ENCODE measurements around the gene ELK4.

ELK4 gene

DNA sequence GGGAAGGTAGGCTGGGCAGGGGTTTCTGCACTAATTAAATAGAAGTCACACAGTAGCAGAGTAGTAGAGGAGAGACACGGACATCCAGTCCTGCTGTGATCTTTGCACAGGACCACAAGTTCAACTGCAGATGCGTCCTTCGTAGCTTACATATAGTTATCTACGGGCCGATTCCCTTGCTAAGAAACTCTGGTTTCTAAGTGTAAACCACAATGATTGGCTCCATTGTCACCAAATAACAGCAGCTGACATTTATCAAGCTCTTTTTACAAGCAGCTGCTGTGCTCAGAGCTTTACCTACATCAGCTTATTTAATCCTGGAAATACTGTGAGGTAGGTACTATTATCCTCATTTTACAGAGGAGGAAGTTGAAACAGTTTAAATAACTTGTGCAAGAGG lies 45.4 kb upstream of the ELK4 start:
- Histone ChIP-seq H3K36me3 (no peaks in the 10 kb centered on the region), H3K4me3 (ENCODE audit: low read depth in 1 of 2, low read length in 1 of 2) (no peak overlapping the region), H3K4me1 (ENCODE audit: control insufficient read depth in 1 of 2, insufficient read depth in 1 of 2, low read depth in 1 of 2, low read length in 1 of 2) (peaks cover 8 to 9% of the 10 kb centered on the region in 2 experiments), H3K27ac (no peak overlapping the region), H3K27me3 (peaks cover 69% of the 10 kb centered on the region), H3K9me3 (no peaks in the 10 kb centered on the region)
- TF ChIP-seq, protein P1, sequence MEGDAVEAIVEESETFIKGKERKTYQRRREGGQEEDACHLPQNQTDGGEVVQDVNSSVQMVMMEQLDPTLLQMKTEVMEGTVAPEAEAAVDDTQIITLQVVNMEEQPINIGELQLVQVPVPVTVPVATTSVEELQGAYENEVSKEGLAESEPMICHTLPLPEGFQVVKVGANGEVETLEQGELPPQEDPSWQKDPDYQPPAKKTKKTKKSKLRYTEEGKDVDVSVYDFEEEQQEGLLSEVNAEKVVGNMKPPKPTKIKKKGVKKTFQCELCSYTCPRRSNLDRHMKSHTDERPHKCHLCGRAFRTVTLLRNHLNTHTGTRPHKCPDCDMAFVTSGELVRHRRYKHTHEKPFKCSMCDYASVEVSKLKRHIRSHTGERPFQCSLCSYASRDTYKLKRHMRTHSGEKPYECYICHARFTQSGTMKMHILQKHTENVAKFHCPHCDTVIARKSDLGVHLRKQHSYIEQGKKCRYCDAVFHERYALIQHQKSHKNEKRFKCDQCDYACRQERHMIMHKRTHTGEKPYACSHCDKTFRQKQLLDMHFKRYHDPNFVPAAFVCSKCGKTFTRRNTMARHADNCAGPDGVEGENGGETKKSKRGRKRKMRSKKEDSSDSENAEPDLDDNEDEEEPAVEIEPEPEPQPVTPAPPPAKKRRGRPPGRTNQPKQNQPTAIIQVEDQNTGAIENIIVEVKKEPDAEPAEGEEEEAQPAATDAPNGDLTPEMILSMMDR (IDR thresholded peaks at IDR 0.05) = no peak

DNA sequence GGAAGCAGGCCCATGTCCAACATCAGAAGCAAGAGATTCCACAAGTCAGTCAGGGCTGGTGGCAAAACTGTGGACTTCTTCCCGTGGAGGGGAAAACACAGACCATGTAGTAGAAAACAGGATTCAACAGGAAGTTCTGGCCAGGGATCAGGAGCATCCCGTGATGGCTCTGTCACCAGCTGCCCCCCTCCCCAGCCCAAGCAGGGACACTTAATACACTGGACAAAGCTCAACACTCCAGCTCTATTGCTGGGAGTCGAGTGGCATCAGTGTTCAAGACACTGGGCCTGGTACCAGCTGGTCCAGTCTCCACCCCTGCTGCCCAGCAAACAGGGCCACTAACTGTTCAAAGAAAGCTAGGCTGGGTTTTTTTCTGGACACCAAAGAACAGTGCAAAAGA lies 44.8 kb upstream of the ELK4 start:
- Histone ChIP-seq H3K9me3 (no peaks in the 10 kb centered on the region), H3K36me3 (no peaks in the 10 kb centered on the region), H3K27ac (no peak overlapping the region), H3K27me3 (peaks cover 67% of the 10 kb centered on the region), H3K4me3 (ENCODE audit: low read depth in 1 of 2, low read length in 1 of 2) (no peak overlapping the region), H3K4me1 (ENCODE audit: control insufficient read depth in 1 of 2, insufficient read depth in 1 of 2, low read depth in 1 of 2, low read length in 1 of 2) (peaks cover 8 to 9% of the 10 kb centered on the region in 2 experiments)
- TF ChIP-seq, protein P1 (IDR thresholded peaks at IDR 0.05) = no peak

DNA sequence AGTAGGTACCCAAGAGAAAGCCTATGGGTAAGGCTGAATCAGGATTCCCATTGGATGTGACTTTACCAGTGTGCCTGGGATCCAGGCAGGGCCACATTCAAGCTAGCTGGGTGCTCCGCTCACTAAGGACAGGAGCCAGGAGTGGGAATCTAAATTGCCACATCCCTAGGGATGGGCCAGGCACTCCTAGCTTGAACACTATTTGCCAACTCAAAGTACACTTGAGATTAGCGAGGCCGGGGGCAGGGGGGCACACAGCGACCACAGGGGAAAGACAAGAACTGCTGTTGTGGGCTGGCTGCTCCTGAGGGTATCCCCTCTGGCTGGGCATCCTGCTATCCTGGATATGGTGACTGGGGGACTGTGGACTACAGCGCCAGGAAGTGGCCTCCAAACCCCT lies 44.2 kb upstream of the ELK4 start:
- Histone ChIP-seq H3K4me1 (ENCODE audit: control insufficient read depth in 1 of 2, insufficient read depth in 1 of 2, low read depth in 1 of 2, low read length in 1 of 2) (peaks cover 8 to 9% of the 10 kb centered on the region in 2 experiments), H3K27ac (no peak overlapping the region), H3K4me3 (ENCODE audit: low read depth in 1 of 2, low read length in 1 of 2) (no peak overlapping the region), H3K36me3 (no peaks in the 10 kb centered on the region), H3K27me3 (peaks cover 61% of the 10 kb centered on the region), H3K9me3 (no peaks in the 10 kb centered on the region)
- TF ChIP-seq, protein P1 (IDR thresholded peaks at IDR 0.05) = no peak

DNA sequence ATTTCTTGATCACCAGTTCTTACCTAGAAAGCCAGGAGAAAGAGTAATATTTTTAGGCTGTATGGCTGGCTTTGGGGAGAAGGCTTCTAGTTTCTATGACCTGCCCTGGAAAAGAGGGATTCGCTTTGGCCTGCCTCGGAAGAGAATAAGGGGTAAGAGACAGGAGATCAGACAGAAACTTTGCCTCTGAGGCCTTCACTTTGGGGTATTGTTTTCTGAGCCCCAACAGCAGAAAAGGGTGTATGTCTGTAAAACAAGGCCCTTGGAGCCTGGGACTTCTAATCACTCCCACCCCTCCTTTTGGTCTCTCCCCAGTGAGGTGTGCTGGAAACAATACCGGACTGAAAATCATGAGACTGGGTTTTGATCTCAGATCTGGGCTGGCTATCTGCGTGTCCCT lies 43.4 kb upstream of the ELK4 start:
- TF ChIP-seq, protein P1 (IDR thresholded peaks at IDR 0.05) = no peak
- Histone ChIP-seq H3K9me3 (no peaks in the 10 kb centered on the region), H3K4me3 (ENCODE audit: low read depth in 1 of 2, low read length in 1 of 2) (no peak overlapping the region), H3K36me3 (no peaks in the 10 kb centered on the region), H3K27me3 (peaks cover 58% of the 10 kb centered on the region), H3K4me1 (ENCODE audit: control insufficient read depth in 1 of 2, insufficient read depth in 1 of 2, low read depth in 1 of 2, low read length in 1 of 2) (peaks cover 4 to 8% of the 10 kb centered on the region in 2 experiments), H3K27ac (no peak overlapping the region)

DNA sequence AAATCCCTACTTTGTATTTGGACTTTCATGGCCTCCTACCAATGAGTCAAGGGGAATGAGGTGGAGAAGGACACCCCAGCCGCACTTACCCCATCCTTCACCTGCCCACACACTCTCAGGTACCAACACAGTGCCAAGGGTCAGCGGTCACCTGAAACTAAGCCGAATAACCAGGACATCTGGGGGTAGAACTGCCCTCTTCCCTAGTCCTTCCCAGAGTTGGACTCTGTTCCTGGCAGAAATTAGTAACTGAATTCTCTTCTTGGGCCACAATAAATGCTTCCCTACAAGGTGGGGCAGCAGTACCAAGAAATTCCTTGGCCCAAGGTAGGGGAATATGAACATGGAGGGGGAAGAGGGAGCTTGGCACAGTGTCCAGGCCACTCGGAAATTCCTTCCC lies 41.2 kb upstream of the ELK4 start:
- no peaks in the 10 kb centered on the region for H3K4me1 ChIP-seq (ENCODE audit: control insufficient read depth in 1 of 2, insufficient read depth in 1 of 2, low read depth in 1 of 2, low read length in 1 of 2)

More for the DNA sequence above, 41.2 kb upstream of the ELK4 start:
- Histone ChIP-seq H3K36me3 (no peaks in the 10 kb centered on the region), H3K27me3 (peaks cover 58% of the 10 kb centered on the region), H3K4me3 (ENCODE audit: low read depth in 1 of 2, low read length in 1 of 2) (no peak overlapping the region), H3K9me3 (no peaks in the 10 kb centered on the region), H3K27ac (no peak overlapping the region)
- TF ChIP-seq, protein P1 (IDR thresholded peaks at IDR 0.05) = no peak

Data from neutrophil (primary cell).